Stimulated activated CD8-positive, alpha-beta memory T cell treated with anti-CD3 and anti-CD28 coated beads, Interleukin-4, amount 100 ng/mL, for 4 hours (primary cell): ENCODE measurements around the gene BMP10.

Experiments
- DNase-seq, 2 donors: peaks; one replicate each; pipeline ENCODE4 v3.0.0-alpha.2; 2020; ENCODE audit warnings: low read depth in 2 of 2, low spot score in 1 of 2

BMP10 gene

DNA sequence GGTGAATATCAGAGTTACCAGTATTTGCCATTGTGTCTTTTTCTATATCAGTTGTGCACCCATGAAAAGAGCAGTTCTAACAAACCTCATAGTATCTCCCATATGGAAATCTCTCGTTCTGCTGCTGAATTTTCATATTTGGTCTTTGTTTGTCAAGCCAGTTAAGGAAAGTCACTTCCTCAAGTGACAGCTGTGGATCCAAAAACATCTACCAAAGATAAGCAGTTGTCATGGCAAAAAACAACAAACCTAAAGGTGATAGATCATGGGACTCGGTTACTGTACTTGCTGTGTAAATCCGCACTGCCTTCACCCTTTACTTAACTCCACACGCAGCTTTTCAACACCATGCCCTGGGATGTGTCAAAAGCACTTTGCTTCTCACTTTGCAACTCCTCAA is 17.3 kb downstream of the BMP10 start:
- no peak for DNase-seq

DNA sequence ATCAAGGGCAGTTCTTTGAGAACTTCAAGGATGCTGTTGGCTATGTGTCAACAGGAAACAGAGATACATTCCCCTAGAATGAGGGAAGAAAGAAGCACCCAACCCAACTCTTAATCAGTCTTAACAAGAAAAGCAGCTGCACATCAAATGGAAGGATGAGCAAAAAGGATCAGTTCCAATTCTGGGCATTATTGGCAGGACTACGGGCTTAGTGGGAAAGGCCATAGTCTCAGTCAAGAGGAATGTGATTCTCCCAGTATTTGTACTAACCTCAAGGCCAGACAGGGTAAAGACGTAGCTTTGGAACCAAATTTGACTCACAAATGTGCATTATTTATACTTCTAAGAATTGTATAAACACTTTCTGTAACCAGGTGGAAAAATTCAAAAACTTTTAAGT is 18.2 kb downstream of the BMP10 start:
- no peak for DNase-seq

DNA sequence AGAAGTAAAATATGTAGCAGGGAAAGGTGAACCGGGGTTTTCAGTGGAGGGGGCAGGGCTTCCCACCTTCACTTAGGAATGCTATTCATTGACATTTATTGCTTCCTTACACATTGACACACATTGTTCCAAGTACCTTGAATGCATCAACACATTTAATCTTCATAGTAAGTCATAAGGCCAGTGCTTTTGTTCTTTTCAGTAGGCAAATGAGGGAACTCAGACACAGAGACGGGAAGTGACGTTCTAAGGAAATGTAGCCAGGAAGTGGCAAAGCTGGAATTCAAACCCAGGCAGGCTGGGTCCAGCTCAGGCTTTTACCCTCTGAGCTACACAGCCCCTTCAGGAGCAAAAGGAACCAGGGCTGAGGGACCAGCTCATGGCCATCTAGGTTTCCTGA is 20.7 kb downstream of the BMP10 start:
- DNase-seq = no peak

GRCh38 chr2:68849579-68850030 is 21.6 kb downstream of the BMP10 start:
- no peak for DNase-seq

GRCh38 chr2:68847751-68848150 is 23.4 kb downstream of the BMP10 start:
- no peak for DNase-seq

DNA sequence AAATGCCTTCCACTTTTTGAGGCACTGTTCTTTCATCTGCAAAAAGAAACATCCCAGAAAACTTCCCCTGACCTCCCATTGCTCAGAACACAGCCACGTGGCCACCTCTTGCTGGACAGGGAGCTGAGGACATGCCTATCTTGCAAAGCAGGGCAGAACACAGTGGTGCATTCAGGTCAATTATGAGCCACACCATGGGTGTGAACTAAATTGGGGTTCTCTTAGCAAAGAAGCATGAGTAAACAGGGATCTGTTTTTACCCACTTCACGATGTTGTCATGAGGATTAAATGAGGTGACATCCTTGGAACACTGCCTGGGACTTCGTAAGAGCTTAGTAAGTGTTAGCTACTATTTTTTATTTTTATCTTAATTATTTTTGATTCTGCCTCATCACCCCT is 25.1 kb downstream of the BMP10 start:
- no peak for DNase-seq

DNA sequence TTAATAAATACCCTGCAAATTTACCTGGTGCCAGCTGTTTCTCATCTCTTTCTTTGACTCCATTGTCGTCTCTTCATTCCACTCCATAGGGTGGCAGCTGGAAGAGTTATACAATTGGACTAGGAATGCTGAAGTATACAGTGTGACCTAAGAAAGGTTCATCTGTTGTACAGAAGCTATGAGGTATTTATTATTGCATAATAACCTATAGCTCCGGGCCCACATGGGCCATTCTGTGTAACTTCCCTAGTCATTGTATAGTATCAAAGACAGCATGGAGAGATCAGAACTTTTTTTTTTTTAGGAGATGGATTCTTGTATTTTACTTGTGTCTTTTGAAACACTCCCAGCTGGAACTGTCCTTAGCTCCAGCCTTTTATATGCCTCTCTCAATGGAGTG is 26.2 kb downstream of the BMP10 start:
- no peak for DNase-seq

DNA sequence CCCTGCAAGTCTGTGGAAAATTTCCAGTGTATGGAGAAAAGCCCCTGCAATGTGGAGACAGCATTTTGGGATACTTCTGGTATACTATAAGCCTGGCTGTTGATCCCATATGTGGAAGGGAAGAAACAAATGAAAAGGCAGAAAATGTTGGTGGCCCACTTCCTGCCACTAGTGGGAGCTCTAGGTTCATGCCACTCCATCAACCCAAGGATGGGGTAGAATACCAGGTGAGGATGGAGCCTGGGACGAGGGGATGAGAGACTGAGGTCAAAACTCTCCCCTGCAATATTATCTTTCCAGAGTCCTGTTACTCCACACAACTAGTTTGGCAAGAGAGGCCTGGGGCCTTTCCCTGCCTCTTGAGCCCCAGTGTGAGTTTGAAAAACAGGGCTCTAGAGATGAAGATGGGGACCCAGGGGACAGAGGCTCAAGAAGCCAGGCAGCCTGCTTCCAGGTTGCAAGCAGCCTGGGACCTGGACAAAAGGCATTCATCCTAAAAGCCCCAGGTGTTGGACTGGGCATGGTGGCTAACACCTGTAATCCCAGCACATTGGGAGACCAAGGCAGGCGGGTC is 31.9 kb downstream of the BMP10 start:
- DNase-seq = no peak

DNA sequence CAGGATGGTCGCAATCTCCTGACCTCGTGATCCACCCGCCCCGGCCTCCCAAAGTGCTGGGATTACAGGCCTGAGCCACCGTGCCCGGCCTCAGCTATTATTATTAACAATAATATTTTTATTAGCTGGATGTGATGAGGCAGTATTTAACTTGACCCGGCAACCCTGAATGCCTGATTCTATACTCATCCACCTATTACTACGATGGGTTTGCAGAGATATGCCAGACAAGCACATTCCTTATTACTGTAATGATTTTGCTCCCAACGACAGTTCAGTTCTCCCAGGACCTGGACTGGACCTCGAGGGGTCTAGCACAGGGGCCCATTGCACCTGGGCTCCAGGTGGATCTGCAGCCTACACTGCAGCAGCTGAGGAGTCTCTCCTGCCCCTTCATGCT is 32.6 kb downstream of the BMP10 start:
- DNase-seq = no peak

DNA sequence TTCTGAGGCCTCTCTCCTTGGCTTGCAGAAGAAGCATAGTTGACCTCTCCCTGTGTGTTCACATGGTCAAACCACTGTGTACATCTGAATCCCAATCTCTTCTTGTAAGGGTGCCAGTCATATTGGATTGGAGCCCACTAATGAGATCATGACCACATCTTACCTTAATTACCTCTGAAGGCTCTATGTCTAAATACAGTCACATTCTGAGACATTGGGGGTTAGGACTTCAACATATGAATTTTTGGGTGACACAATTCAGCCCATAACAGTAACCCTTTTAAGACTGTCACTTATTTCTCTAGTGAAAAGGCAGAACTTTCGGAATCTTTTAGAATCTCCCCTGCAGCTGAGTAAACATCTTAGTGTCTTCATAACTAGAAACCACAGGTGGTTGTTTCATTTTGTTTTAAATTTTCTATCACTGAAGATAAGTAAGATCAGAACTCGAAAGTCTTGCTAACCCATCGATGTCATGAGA is 33.3 kb downstream of the BMP10 start:
- no peak for DNase-seq

DNA sequence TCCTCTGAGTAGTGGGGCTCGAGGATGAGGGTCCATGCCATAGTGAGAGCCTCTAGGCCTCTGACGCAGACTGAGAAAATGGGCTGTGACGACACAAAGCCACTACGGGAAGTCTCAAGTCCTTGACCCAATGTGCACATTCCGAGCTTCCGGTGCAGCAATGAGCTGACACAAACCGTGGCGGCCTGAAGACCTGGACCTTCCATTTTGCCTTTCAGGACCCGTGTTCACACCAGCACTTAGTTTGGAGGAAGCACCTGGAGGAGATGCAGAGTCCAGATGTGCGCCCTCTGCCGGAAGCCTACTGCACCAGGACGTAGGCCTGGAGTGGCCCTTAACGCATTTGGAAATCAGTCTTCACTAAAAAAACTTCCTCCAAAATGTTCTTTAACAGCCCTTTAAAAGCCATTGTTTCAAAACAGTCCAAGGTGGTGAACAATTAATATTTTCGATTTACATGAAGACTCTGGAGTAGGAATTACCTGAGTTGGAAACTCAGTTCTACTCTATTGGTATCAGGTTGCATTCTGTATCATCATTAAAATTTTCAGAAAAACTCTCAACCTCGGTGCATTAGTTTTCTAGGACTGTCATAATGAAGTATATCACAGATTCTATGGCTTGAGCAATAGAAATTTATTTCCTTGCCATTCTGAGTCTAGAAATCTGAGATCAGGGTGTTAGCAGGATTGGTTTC is 33.9 kb downstream of the BMP10 start:
- peak; percentile 35 to 47 for DNase-seq

DNA sequence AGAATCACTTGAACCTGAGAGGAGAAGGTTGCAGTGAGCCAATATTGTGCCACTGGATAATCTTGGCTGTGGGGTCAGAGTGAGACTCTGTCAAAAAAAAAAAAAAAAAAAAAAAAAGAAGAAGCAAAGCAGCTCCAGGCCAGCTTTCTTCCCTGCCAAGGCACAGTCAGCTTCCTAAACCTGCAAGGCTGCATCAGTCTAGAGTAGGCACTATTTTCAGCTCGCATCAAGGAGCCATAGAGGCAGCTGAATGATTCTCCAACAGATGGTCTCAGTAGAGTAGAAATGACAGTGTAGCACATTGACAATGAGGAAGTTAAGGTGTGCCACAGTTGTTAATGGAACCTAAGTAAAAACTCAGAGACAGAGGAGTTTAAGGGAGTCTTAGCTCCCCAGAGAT is 35.6 kb downstream of the BMP10 start:
- no peak for DNase-seq

- DNase-seq = no peak
Measured at GRCh38 chr2:68834737-68835376, 36.3 kb downstream of the BMP10 start.

- DNase-seq = no peak
Measured at GRCh38 chr2:68833162-68833561, 38.0 kb downstream of the BMP10 start.

GRCh38 chr2:68832233-68832869 is 38.8 kb downstream of the BMP10 start:
- peak in 1 of 2 donors; percentile 51 for DNase-seq

DNA sequence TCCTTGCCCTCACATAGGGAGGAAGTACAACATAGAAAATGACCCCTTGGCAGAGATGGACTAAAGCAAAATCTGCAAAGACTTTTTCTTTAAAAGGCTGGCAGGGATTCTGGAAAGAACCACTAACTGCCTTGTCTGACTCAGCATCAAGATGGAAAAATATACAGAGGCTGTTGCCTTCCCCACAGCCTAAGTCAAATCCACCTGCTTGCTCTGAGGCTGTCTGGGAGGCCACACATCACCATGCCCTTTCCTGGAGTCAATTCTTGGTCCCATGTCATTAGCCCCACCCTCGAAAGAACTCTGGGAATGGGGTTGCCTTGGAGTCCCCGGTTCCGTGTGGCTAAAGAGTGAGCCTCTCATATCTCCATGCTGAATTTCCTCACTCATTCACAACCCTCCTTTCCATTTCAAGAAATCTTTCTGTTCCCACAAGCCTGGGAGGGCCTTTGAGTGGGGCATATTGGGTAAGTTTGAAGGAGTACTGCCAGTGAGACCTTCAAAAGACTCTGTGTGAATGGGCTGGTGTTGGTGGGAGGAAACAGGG is 39.4 kb downstream of the BMP10 start:
- no peak for DNase-seq

DNA sequence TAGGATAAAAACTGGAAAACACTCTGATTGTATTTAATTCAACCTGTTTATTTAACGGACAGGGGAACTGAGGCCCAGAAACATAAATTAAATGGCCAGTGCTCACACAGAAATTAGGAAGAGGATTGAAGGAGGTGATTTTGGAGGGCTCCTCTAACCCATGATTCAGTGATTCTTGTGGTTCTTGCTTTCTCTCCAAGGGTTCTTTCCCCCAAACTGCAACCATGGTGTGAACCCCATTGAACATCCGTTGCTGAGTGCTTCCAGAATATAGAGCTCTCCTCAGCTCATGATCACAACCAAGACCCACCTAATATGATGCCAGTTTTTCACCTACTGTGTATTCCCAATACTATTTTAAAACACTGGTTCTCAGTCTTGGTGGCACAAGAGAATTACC is 41.4 kb downstream of the BMP10 start:
- DNase-seq = no peak

DNA sequence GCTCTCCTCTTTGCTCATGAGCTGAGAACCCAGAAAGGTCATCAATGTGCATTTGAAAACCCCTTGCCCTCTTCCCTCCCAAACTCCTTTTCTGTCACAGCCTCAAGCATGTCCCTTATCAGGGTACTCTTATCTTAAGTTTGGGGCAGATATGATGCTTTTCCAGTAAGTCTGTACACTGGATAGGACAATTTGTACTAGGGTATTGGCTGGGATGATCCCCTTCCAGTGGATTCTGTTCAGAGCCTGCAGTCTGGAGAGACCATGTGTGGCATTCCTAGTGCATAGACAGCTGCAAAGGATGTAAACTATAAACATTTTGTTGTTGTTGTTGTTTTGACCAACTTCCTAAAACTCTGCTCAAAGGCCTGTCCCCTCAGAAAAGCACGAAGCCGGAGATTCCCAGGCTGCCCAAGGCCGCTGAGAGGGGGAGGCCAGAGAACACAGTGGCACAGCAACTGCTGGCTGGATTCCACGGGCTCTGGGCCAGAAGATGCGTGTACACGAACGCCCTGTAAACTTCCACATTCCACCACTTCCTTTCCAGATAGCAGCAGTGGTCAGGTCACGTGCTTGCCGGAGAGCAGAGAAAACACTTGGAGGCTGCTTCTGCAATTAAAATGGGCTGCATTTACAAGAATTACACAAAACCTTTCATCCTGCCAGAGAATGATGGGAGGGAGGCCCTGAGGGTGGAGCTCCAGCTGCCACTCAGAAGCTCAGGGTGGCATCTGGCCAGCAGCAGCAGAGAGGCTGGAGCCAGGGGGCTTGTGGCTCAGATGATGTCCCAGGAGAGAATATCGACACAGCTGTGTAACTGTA is 42.1 kb downstream of the BMP10 start:
- DNase-seq = peak in 1 of 2 donors; percentile 27

- no peak for DNase-seq
Measured at GRCh38 chr2:68827666-68828065, 43.5 kb downstream of the BMP10 start.

DNA sequence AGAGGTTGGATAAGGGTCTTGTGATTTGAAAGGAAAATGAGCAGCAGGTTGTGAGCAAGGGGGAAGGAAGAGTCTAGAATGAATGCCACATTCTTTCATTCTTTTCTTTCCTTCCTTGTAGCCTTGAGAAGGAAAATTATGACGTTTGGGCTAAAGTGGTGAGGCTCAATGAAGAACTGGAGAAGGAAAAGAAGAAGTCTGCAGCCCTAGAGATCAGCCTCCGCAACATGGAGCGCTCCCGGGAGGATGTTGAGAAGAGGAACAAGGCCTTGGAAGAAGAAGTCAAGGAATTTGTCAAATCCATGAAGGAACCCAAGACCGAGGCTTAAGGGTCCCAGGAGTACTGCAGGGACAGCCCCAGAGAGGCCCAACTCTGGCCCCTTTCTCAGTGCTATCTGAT is 45.3 kb downstream of the BMP10 start:
- DNase-seq = no peak

DNA sequence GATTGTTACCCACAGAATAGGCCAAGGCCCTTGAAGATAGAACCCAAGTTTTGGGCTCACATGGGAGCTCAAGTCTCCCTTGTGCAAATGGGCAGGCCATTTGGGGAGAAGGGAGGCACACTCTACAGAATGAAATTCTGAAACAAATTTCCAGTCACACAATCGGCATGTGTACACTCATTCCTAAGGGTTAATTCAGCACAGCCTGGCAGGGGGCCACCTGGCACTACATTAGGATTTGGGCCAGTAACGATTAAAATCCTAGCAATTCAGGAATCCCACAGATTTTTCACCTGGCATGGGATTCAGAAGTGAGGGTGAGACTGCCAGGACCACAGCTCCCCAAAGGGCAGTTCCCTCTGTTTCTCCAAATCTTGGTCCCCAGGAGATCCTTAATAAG is 46.4 kb downstream of the BMP10 start:
- DNase-seq = no peak
